Peyer's patch (tissue), 4 donors: ENCODE results near the gene RAB17.

Experiments
- CTCF ChIP-seq, 6 experiments: fragments of 450-650 bp in 4 of 6; fragments of 200-600 bp in 2 of 6; sonication (generic) in 1 of 6; IDR thresholded peaks; one replicate each; pipeline ENCODE4 v1.5.1; 2017 to 2019; ENCODE audit warnings: antibody characterized with exemption in 6 of 6, mild to moderate bottlenecking in 3 of 6, moderate library complexity in 1 of 6
- POLR2A ChIP-seq, 2 donors: fragments of 450-650 bp; IDR thresholded peaks; one replicate each; pipeline ENCODE4 v1.5.1; 2017; ENCODE audit warnings: antibody characterized with exemption in 2 of 2, mild to moderate bottlenecking in 2 of 2, moderate library complexity in 2 of 2

- TF ChIP-seq CTCF (IDR thresholded peaks at IDR 0.05) (no peak), POLR2A (IDR thresholded peaks at IDR 0.05) (no peak)
These were observed 48.7 kb upstream of the RAB17 start for GRCh38 chr2:237639052-237639835.
